Measurements from ENCODE around the gene HVCN1.
A peak's percentile ranks its signal among the peaks of the same experiment; 100 is the strongest.

HVCN1 gene

DNA sequence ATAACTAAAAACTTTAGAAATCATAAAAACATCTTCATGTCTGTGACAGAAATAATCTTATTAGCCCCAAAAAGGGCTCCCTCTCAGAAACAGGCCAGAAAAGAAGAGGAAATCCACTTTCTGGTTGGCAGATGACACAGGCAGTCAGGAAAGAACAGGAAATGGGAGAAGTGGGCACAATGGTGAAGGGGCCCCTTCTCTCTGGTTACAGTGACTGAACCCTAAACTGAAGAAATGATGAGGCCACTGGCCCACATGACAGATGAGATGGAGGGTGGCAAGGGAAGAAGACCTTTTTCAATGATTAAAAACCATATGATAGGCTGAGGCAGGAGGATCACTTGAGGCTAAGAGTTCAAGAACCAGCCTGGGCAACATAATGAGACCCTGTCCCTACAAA, 53.9 kb downstream of the HVCN1 start:
- TF ChIP-seq, protein P1, sequence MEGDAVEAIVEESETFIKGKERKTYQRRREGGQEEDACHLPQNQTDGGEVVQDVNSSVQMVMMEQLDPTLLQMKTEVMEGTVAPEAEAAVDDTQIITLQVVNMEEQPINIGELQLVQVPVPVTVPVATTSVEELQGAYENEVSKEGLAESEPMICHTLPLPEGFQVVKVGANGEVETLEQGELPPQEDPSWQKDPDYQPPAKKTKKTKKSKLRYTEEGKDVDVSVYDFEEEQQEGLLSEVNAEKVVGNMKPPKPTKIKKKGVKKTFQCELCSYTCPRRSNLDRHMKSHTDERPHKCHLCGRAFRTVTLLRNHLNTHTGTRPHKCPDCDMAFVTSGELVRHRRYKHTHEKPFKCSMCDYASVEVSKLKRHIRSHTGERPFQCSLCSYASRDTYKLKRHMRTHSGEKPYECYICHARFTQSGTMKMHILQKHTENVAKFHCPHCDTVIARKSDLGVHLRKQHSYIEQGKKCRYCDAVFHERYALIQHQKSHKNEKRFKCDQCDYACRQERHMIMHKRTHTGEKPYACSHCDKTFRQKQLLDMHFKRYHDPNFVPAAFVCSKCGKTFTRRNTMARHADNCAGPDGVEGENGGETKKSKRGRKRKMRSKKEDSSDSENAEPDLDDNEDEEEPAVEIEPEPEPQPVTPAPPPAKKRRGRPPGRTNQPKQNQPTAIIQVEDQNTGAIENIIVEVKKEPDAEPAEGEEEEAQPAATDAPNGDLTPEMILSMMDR (IDR thresholded peaks at IDR 0.05): no peak
- no peak for DNase-seq
- no peaks in the 10 kb centered on the region for H3K9me3 Mint-ChIP-seq
- no peaks in the 10 kb centered on the region for H3K27me3 Mint-ChIP-seq (ENCODE audit: low read depth, poor library complexity)
- no peak overlapping the region for H3K4me3 Mint-ChIP-seq
- H3K4me1 Mint-ChIP-seq: no peaks in the 10 kb centered on the region
- H3K27ac Mint-ChIP-seq: no peak overlapping the region
- peaks cover 20% of the 10 kb centered on the region for H3K36me3 Mint-ChIP-seq (ENCODE audit: low read depth)

DNA sequence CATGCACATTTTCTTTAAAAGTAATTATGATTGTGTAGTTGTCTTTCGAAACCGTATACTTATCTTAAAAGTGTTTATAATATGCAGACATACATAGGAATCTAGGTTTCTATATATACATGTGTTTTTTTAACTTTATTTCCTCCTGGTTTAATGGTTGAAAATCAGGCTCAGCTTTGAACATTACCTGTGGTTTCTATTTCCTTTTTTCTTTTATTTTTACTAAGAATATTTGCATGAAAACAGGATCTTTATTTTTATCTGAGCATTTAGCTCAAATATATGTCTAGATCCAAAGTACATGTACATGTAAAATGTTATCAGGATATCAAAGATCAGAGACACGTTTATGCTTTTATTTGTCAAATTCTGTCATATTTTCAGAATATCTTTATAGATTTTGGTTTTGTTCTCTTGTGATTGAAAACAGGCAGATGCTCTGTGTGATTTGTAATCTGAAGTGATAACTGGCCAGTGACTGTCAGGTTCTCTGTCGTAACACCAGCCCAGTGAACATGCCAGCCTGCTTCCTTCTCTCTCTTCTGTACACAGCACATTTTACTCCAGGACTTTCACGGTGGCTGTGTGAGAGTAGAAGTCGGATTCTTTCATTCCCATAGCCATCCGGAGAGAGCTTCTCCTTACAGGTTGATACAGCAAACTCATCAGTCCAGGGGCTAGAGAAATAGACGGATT, 61.3 kb downstream of the HVCN1 start:
- H3K36me3 Mint-ChIP-seq (ENCODE audit: low read depth): peaks cover 30% of the 10 kb centered on the region
- H3K4me3 Mint-ChIP-seq: no peak overlapping the region
- DNase-seq: no peak
- TF ChIP-seq, protein P1 (IDR thresholded peaks at IDR 0.05): no peak
- peak overlapping the region; percentile 80 for H3K27ac Mint-ChIP-seq
- H3K27me3 Mint-ChIP-seq (ENCODE audit: low read depth, poor library complexity): no peaks in the 10 kb centered on the region
- peaks cover 1% of the 10 kb centered on the region for H3K4me1 Mint-ChIP-seq
- H3K9me3 Mint-ChIP-seq: no peaks in the 10 kb centered on the region

DNA sequence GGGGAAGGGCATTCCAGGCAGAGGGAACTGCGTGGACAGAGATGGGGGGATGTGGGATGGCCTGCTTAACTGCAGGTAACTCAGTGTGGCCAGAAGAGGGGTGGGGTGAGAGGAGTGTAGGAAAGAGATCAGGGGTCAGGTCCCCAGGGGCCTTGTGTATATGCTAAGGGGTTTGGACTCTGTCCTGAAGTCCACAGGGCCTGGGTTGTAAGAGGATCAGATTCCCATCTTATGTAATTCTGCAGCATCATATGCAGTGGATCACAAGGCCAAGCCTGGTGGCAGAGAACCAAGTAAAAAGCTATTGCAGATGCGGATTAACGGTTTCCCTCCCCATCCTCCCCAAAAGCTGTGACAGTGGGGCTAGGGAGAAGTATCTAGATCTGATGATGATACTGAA, 66.3 kb downstream of the HVCN1 start:
- no peaks in the 10 kb centered on the region for H3K27me3 Mint-ChIP-seq (ENCODE audit: low read depth, poor library complexity)
- peaks cover 22% of the 10 kb centered on the region for H3K36me3 Mint-ChIP-seq (ENCODE audit: low read depth)
- peak; percentile 10 for DNase-seq
- H3K4me3 Mint-ChIP-seq: no peak overlapping the region
- peak overlapping the region; percentile 11 for H3K27ac Mint-ChIP-seq
- peaks cover 8% of the 10 kb centered on the region for H3K4me1 Mint-ChIP-seq
- no peaks in the 10 kb centered on the region for H3K9me3 Mint-ChIP-seq
- TF ChIP-seq, protein P1 (IDR thresholded peaks at IDR 0.05): no peak

DNA sequence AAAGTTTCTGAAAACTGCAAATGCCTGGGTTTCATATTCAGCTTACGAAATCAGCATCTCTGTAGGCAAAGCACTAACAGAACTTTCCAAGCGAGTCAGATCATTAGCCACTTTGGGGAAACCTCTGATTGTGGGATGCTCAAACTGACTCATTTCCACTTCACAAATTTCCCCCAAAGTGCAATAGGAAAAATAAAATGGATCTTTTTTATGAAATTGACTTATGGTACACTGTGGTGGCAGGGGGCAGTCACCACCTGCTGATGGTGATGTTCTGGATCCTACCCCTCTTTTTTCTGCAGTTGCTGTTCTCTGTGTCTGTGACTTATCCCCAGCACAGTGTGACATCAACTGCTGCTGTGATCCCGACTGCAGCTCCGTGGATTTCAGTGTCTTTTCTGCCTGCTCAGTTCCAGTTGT, 69.4 kb downstream of the HVCN1 start:
- TF ChIP-seq, protein P1 (IDR thresholded peaks at IDR 0.05): no peak
- Mint-ChIP-seq H3K27ac (no peak overlapping the region), H3K36me3 (ENCODE audit: low read depth) (peaks cover 24% of the 10 kb centered on the region), H3K9me3 (no peaks in the 10 kb centered on the region), H3K27me3 (ENCODE audit: low read depth, poor library complexity) (no peaks in the 10 kb centered on the region), H3K4me3 (no peak overlapping the region), H3K4me1 (peaks cover 16% of the 10 kb centered on the region)
- DNase-seq: no peak

DNA sequence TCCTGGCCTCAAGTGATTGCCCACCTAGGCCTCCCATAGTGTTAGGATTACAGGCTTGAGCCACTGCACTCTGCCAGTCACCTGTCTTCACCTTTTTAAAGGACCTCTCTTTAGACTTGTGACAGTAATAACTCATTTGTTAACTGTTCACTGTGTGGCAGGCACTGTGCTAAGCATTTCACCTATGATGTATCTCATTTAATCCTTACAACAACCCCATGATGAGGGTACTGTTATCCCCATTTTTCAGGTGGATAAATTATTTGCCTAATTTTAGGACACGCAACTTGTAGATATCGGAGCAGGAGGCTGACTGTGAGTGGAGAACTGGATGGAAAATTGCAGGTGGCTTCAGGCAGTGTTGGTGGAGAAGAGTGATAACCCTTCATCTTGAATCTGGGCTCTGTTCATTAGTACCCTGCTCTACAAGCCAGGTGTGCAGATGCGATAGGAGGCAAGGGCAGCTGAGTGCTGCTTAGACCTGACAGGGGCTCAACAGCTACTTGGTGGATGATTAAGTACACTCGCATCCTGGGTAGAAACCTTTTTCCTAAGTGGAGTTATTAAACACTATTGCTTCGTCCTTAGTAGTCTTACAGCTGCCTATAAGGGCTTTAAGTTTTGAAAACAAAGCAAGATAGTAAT, 72.3 kb downstream of the HVCN1 start:
- Mint-ChIP-seq H3K27ac (no peak overlapping the region), H3K36me3 (ENCODE audit: low read depth) (peaks cover 13% of the 10 kb centered on the region), H3K4me3 (no peak overlapping the region), H3K4me1 (peaks cover 12% of the 10 kb centered on the region), H3K9me3 (no peaks in the 10 kb centered on the region), H3K27me3 (ENCODE audit: low read depth, poor library complexity) (no peaks in the 10 kb centered on the region)
- TF ChIP-seq, protein P1 (IDR thresholded peaks at IDR 0.05): no peak
- DNase-seq: no peak

DNA sequence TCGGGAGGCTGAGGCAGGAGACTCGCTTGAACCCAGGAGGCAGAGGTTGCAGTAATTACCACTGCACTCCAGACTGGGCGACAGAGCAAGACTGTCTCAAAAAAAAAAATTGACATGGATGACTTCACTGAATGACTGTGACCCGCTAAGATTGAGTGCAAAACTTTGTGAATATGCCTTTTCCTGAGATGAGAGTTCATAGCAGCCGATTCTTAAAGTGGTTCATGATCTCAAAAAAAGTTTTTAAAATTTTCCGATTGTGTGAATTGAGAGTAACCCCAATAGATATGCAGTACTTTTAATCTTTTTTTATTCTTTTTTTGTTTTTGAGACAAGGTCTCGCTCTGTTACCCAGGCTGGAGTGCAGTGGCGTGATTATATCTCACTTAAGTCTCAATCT, 73.7 kb downstream of the HVCN1 start:
- no peaks in the 10 kb centered on the region for H3K9me3 Mint-ChIP-seq
- peaks cover 4% of the 10 kb centered on the region for H3K27me3 Mint-ChIP-seq (ENCODE audit: low read depth, poor library complexity)
- peak overlapping the region; percentile 84 for H3K4me3 Mint-ChIP-seq
- peaks cover 13% of the 10 kb centered on the region for H3K36me3 Mint-ChIP-seq (ENCODE audit: low read depth)
- no peak for DNase-seq
- no peak overlapping the region for H3K27ac Mint-ChIP-seq
- TF ChIP-seq, protein P1 (IDR thresholded peaks at IDR 0.05): no peak
- H3K4me1 Mint-ChIP-seq: peaks cover 12% of the 10 kb centered on the region
